Tibial nerve (tissue), 4 donors: Measurements from ENCODE around the gene KNTC1.

ENCODE experiments used
- CTCF ChIP-seq, 5 experiments: fragments of 200-600 bp in 3 of 5; fragments of 450-650 bp in 2 of 5; sonication (generic) in 3 of 5; IDR thresholded peaks; one replicate each; pipeline ENCODE4 v1.5.1; 2016 to 2019; ENCODE audit warnings: antibody characterized with exemption in 5 of 5, mild to moderate bottlenecking in 3 of 5, moderate library complexity in 2 of 5
- EP300 ChIP-seq, 2 donors: sonication (generic); formaldehyde crosslinking; IDR thresholded peaks; one replicate each; pipeline ENCODE4 v1.6.1; 2017; ENCODE audit warnings: antibody characterized with exemption in 2 of 2, mild to moderate bottlenecking in 1 of 2
- POLR2A ChIP-seq, 2 donors: fragments of 450-650 bp; IDR thresholded peaks; one replicate each; pipeline ENCODE4 v1.6.1; 2017; ENCODE audit warnings: antibody characterized with exemption in 2 of 2, mild to moderate bottlenecking in 2 of 2, moderate library complexity in 2 of 2

DNA sequence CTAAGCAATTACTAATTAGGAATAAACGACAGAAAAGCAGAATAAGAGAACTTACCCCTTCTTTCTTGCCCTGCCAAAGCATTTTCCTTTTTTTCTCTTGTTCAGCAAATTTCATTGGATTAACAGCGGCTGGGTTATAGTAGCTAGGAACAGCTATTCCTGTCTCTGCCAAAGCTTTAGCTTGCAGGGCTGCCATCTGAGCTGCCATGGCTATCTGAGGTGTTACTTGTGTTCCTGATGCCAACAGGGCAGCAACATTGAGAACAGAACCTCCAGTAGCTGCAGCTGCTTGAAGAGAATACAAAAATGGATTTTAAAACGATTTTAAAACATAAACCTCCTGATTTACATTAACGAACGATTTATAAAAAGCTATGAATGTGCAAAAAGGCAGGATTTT lies 18.9 kb upstream of the KNTC1 start:
- TF ChIP-seq CTCF (IDR thresholded peaks at IDR 0.05) (no peak), POLR2A (IDR thresholded peaks at IDR 0.05) (no peak), EP300 (IDR thresholded peaks at IDR 0.05) (no peak)
